H1 (cell line): ENCODE results near the gene PAX8.

ENCODE experiments used
- CHD2 ChIP-seq: IDR thresholded peaks from 2 replicates; pipeline ENCODE4 v1.6.1; 2012; ENCODE audit warnings: low read length, improper control_type of control experiment
- CREB1 ChIP-seq: IDR thresholded peaks from 2 replicates; pipeline ENCODE4 v1.6.1; 2012; ENCODE audit warnings: inconsistent platforms
- CTCF ChIP-seq, 3 experiments: IDR thresholded peaks; 1 replicate in 2 of 3; 2 replicates in 1 of 3; pipeline versions ENCODE4 v1.5.1 to v1.6.1; 2011; ENCODE audit warnings: low read length in 3 of 3, mild to moderate bottlenecking in 3 of 3, inconsistent platforms in 2 of 3, low read depth in 1 of 3, moderate library complexity in 1 of 3; ENCODE audit not compliant: insufficient read depth in 1 of 3; ENCODE audit errors: control extremely low read depth in 1 of 3
- EZH2 ChIP-seq: fragments of 200-600 bp; sonication (generic); IDR thresholded peaks from 2 replicates; pipeline ENCODE4 v1.7.1; 2012; ENCODE audit warnings: low read depth, mild to moderate bottlenecking, moderate library complexity, low read length, inconsistent platforms; ENCODE audit not compliant: severe bottlenecking
- FOSL1 ChIP-seq: IDR thresholded peaks from 2 replicates; pipeline ENCODE4 v1.6.1; 2011; ENCODE audit warnings: mild to moderate bottlenecking, low read depth, low read length, moderate library complexity; ENCODE audit not compliant: insufficient read depth
- GTF2F1 ChIP-seq: IDR thresholded peaks from 2 replicates; pipeline ENCODE4 v1.6.1; 2012; ENCODE audit warnings: low read depth, low read length, improper control_type of control experiment, borderline replicate concordance
- KDM1A ChIP-seq: fragments of 200-600, 300-600 bp; sonication (generic); IDR thresholded peaks from 2 replicates; pipeline ENCODE4 v1.7.1; 2016; ENCODE audit warnings: mild to moderate bottlenecking, low read length, borderline replicate concordance
- MAX ChIP-seq: IDR thresholded peaks from 2 replicates; pipeline ENCODE4 v1.6.1; 2012; ENCODE audit warnings: inconsistent platforms
- POLR2A ChIP-seq, 2 experiments: IDR thresholded peaks; 1 replicate in 1 of 2; 2 replicates in 1 of 2; pipeline ENCODE4 v1.6.1; 2011; ENCODE audit warnings: low read depth in 2 of 2, low read length in 2 of 2, mild to moderate bottlenecking in 2 of 2; ENCODE audit errors: control extremely low read depth in 1 of 2
- POLR2AphosphoS5 ChIP-seq: IDR thresholded peaks from 2 replicates; pipeline ENCODE4 v1.6.1; 2011; ENCODE audit warnings: low read depth, low read length
- POU5F1 ChIP-seq: IDR thresholded peaks from 2 replicates; pipeline ENCODE4 v1.6.1; 2011; ENCODE audit warnings: low read depth, mild to moderate bottlenecking, low read length, moderate library complexity
- RXRA ChIP-seq: IDR thresholded peaks from 2 replicates; pipeline ENCODE4 v1.6.1; 2011; ENCODE audit warnings: low read depth, mild to moderate bottlenecking, low read length, moderate library complexity; ENCODE audit not compliant: insufficient read depth

GRCh38 chr2:113300281-113300680 is 21.6 kb upstream of the PAX8 start:
- TF ChIP-seq EZH2 (no peak), CHD2 (no peak), MAX (no peak), POLR2A (IDR thresholded peaks at IDR 0.05; ENCODE audit: control extremely low read depth in 1 of 2, low read depth in 2 of 2, low read length in 2 of 2) (no peak), CTCF (IDR thresholded peaks at IDR 0.05; ENCODE audit: control extremely low read depth in 1 of 3, insufficient read depth in 1 of 3, low read depth in 1 of 3, low read length in 3 of 3) (no peak), RXRA (no peak), POU5F1 (no peak), GTF2F1 (no peak), CREB1 (no peak), POLR2AphosphoS5 (no peak), FOSL1 (no peak), KDM1A (no peak)
